HL-60 (cell line): ENCODE results near the gene UCP2.

Source experiments
- CTCF ChIP-seq: IDR thresholded peaks from one replicate; pipeline ENCODE4 v1.5.1; 2011; ENCODE audit warnings: low read length, control low read depth, inconsistent platforms; ENCODE audit not compliant: insufficient read depth
- POLR2AphosphoS5 ChIP-seq: IDR thresholded peaks from 2 replicates; pipeline ENCODE4 v1.6.1; 2012; ENCODE audit warnings: low read depth

- TF ChIP-seq CTCF, result no peak
- TF ChIP-seq POLR2AphosphoS5, result 0 out of 2 replicates have a peak, but pooled peaks have one; percentile 54
Measured at GRCh38 chr11:73983741-73984538, 1.3 kb upstream of the UCP2 start.
